ENCODE data around the gene C10orf67.

DNA sequence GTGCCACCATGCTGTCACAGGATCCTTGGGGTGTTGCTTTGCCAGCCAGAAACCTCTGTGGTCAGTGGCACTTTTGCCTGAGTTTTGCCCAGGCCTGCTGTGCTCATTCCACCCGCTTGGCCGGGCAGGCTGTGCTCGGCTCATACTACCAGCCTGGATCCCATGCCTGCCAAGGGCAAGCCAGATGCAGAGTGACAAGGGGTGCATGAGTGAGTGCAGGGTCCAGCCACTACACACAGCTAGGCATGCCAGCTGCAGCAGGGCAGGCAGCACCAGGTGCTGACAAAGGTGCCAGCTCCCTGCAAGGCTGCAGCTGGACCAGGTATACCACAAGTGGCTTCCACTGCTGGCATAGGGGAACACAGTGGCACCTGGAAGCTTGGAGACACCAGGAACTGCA is 28.6 kb downstream of the C10orf67 start:
- no peak for TF ChIP-seq EZH2 (IDR thresholded peaks at IDR 0.05; ENCODE audit: insufficient read depth, poor library complexity, severe bottlenecking)
- TF ChIP-seq EZH2phosphoT487 (IDR thresholded peaks at IDR 0.05; ENCODE audit: insufficient read depth, low read depth): no peak
